ENCODE results near the gene CSNK1A1L.

The CSNK1A1L gene

DNA sequence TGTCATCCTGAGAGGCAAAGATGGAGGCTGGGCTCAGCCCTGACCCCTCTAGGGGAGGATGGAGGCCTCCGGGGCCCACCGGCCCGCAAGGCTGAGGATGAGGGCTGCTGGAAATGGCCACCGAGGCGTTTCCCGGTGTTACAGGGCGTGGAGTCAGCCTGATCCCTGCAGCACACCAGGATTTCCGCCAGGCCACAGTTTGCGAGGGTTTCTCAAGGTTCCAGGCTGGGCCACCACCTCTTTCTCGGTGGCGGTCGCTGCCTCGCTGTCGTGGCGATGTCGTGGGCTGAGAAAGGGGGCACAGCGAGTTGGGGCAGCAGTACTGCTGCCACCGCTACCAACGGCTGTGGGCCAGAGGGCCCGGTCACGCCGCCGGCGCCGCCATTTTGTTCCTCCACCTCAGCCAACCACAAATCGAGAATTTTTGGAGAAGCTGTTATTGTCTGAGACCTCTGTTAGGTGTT lies at the start of gene CSNK1A1L:
Gene CSNK1A1L (minus strand): TSS at position 414 of the 464 bp plus-strand sequence. CDS start 408 bp downstream, at position 6.
- DNase-seq (ENCODE audit: low read depth in 2 of 3, low spot score in 1 of 3) = no peak

DNA sequence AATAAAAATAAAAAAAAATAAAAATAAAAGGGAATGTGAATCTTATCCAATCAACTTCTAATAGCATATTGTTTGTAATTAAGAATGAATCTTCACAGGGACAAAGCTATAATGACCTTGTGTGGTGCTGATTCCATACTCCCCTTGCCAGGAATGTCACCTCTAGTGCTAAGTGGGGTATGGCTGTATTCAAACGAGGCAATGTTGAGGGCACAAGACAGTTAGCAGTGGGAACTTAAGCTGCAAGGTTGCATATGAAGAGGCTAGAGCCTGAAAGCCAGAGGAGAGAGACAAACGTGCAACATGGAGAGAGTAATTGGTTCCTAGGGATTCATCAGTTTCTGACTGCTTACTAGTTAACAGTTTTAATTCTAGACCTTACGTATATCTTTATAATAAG lies 43.9 kb upstream of the CSNK1A1L start:
- DNase-seq (ENCODE audit: low read depth in 2 of 3, low spot score in 1 of 3) = no peak

DNA sequence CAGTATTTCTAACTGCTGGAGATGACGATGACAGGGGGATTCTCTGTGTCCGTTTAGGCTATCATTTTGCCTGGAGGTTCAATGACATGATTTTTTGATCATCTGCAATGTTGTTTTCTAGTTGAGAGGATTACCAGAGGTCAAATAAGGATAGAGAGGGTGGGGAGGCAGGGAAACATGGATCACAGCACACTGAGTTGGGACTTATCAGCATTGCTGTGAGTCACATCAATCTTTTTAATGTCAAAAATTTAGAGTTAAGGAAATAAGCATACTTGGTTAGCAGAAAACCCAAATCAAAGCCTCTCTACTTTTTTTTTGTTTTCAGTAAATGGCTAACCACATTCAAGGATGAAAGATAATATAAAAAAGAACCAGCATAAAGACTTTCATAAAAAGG lies 43.0 kb upstream of the CSNK1A1L start:
- DNase-seq (ENCODE audit: low read depth in 2 of 3, low spot score in 1 of 3) = no peak

DNA sequence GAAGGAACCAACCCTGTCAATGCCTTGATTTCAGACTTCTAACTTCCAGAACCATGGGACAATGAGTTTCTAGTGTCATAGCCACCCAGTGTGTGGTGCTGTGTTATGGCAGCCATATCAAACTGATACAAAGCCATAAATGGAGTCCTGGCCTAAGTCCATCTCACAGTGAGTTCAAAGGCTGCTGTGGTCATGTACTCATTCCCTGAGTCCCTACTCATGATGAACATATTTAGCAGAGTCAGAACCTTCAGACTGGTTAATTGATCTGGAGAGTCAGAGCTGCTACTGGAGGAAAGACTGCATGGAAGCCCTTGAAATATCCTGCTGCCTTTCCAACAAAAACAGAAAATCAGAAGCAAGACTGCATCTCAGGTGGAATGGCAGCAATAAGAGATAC lies 39.2 kb upstream of the CSNK1A1L start:
- no peak for DNase-seq (ENCODE audit: low read depth in 2 of 3, low spot score in 1 of 3)

DNA sequence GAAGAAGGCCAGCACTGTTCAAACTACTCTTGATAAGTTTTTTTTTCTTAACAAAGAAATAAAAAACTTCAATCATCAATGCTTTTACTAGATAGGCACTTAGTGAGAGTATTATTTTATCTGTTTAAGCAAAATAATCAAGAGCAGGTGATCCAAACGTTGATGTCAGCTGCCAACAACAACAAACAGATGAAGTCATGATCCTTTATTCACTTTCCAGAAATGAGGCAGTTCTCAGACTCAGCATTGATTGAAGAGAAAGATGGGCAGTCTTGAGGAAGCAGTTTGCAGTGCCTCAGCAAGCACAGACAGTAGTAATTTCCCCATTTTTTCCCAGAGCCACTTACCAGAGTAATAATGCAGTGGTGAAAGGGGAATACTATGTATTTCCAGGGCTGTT lies 38.4 kb upstream of the CSNK1A1L start:
- no peak for DNase-seq (ENCODE audit: low read depth in 2 of 3, low spot score in 1 of 3)

DNA sequence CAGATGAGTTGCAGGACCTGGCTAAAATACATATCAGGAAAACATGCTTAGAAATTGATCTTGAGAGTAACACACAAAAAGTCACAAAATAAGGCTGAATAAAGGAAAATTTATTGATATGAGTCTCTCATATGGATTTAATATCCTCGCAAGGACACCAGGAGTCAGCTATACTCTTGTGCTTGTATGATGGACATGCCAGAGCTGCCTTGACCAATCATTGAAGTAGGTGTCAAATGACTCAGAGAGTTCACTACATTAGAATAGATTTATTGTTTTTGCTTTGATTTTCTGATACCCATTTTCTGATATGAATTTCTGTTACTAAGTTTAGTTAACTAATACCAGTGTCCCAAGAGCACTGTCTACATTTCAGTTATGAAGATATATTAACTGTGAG lies 37.4 kb upstream of the CSNK1A1L start:
- no peak for DNase-seq (ENCODE audit: low read depth in 2 of 3, low spot score in 1 of 3)

DNA sequence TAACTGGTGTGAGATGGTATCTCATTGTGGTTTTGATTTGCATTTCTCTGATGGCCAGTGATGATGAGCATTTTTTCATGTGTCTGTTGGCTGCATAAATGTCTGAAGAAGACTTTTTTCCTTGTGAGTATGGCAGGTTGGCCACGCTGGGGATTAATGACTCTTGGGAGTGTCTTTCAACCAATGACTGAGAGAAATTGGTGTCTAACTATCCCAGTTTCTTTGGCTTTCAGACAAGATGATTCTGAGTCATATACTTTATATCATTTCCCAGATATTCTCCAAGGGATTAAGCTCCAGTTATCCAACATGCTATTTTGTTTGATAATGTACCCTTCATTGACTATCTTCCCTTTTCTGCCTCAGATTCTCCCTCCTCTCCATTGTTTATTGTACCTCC lies 35.5 kb upstream of the CSNK1A1L start:
- DNase-seq (ENCODE audit: low read depth in 2 of 3, low spot score in 1 of 3) = no peak

DNA sequence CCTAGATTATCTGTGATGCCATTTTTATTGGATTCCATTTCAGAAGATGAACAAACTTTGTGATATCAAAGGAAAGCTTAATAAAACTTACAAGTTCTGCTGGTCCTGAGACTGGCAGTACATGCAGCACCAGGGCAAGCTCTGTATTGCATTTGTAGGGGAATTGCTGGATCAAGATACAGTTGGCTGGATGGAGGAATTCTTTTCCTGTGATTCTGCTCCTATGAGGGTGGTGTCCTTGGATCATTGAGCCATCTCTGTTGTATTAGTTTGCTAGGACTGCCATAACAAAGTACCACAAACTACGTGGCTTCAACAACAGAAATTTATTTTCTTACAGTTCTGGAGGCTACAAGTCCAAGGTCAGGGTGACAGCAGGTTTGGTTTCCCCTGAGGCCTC lies 33.9 kb upstream of the CSNK1A1L start:
- no peak for DNase-seq (ENCODE audit: low read depth in 2 of 3, low spot score in 1 of 3)

DNA sequence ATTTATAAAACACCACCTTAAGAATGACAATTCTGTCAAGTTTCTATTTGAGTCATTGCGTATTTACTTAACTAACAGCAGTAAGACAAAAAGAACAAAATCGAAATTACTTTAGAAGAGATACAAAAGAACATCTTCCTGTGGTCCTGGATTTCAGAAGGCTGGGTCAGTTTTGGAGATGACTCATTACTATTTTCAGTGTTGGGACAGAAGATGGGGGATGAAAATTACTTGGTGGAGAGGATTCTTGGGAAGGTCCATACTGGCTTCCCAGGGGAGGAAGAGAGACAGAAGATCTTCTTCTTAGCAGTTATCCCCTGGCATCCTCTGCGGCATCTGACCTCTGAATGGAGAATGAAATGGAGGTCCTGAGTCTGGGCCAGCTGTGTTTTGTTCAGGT lies 33.5 kb upstream of the CSNK1A1L start:
- DNase-seq (ENCODE audit: low read depth in 2 of 3, low spot score in 1 of 3) = no peak

DNA sequence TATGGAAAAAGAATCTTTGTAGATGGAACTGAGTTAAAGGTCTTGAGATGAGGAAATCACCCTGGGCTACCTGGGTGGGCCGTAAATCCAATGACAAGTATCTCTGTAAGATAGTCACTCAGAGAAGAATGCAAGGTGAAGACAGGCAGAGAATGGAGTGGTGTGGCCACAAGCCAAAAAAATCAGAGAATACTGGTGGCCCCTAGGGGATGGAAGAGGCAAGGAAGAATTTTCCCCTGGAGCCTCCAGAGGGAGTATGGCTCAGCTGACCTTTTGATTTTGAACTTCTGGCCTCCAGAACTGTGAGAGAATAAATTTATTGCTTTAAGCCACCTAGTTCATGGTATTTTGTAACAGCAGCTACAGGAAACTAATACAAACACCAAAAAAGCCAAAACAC lies 32.7 kb upstream of the CSNK1A1L start:
- DNase-seq (ENCODE audit: low read depth in 2 of 3, low spot score in 1 of 3) = no peak

DNA sequence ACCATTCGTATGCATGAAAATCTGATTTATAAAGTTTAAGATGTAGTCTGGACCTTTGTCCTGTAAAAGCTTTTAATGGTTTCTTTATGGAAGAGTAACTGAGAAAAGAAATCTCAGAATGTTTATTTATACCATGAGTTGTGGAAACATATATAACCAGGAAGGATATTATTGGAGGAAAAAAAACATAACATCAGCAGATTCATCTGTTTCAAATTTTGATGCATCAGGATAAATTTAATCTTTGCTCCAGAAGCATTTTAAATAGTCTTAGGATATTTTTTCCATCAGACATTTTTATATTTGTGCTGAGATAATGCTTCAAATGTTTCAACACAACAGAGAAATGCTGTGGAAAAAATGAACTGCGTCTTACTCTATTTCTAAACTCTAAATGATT lies 31.2 kb upstream of the CSNK1A1L start:
- no peak for DNase-seq (ENCODE audit: low read depth in 2 of 3, low spot score in 1 of 3)

DNA sequence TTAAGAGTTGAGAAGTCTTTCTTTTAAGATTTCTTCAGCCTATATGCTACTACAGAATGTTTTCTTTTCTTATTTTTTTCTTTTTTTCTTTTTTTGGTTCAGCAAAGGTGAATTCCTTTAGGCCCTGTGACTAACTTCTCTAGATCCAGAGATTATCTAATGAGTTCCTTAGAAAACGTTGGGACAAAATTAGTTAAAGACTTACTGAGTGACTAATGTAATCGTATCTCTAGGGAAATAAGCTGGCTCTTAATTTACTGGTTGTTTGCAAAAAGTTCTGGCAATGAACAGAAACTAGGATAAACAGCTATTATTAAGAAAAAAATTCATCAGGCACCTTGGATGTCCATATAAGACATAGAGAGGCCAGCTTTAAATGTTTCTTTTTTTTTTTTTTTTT lies 30.7 kb upstream of the CSNK1A1L start:
- no peak for DNase-seq (ENCODE audit: low read depth in 2 of 3, low spot score in 1 of 3)

DNA sequence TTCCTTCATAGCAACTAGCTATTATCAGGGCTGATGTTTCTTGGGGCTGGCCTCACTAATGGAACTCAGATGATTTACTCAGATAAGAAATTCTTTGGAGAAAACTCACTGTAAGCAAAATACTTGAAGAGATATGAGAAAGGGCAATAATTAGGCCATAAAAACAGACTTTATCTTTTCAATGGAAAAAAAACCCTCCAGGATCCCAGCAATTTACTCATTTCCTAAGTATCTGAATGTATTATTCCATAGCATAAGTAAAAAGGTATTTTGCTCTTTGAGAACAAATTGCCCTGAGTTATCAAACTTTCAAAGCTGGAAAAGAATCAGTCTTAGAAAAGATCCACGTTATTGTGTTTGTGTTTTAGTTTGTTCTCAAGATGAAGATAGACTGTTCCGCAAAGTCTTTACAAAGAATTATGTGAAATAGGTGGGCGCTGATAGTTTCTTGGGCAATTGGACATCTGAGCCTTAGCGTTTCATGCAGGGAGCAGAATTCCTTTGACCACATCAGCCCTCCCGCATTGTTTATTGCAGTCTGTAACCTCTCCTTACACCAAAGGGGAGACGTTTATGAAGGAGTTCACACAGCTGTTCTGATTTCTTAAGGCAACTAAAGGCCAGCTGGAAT lies 29.1 kb upstream of the CSNK1A1L start:
- no peak for DNase-seq (ENCODE audit: low read depth in 2 of 3, low spot score in 1 of 3)

DNA sequence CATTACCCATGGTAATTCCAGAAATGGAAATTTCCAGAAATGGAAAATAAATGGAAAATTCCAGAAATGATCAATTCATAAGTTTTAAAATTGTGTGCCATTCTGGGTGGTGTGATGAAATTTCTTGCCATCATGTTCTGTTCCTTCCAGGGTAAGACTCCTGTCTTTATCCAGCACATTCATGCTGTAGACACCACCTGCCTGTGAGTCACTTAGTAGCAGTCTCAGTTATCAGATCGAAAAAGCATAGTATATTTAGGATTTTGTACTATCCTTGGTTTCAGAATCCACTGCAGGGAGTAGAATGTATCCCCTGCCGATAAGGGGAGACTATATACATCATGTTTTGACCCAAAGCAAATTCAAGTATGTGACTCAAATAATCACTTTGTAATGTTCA lies 26.7 kb upstream of the CSNK1A1L start:
- DNase-seq (ENCODE audit: low read depth in 2 of 3, low spot score in 1 of 3) = no peak

DNA sequence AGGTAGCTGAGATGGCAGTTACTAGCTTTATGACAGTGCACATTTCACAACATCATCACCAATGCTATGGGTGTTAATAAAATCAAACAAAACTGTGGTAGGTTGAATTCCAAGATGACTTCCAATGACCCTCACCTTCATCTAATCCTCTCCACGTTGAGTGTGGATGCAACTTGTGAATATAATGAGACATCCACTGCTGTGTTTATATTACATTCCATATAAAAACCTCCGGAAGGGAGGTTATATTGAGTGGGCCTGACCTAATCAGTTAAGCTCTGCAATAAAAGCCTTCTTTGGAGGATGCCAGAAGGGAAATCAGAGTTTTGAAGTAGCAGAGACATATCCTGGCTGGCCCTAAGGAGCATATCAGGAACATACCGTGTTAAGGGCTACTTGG lies 25.6 kb upstream of the CSNK1A1L start:
- DNase-seq (ENCODE audit: low read depth in 2 of 3, low spot score in 1 of 3) = no peak

DNA sequence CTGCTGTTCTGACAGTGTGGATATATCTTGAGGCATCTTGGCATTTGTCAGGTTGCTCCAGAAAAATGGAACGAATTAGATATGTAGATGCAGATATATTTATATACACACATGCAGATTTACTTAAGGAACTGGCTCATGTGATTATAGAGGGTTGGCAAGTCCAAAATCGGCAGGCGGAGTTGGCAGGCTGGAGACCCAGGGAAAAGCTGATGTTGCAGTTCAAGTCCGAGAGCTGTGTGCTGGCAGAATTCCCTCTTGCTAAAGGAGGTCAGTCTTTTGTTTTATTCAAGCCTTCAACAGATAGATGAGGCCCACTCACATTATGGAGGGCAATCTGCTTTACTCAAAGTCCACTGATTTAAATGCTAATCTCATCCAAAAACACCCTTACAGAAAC lies 24.4 kb upstream of the CSNK1A1L start:
- DNase-seq (ENCODE audit: low read depth in 2 of 3, low spot score in 1 of 3) = no peak

DNA sequence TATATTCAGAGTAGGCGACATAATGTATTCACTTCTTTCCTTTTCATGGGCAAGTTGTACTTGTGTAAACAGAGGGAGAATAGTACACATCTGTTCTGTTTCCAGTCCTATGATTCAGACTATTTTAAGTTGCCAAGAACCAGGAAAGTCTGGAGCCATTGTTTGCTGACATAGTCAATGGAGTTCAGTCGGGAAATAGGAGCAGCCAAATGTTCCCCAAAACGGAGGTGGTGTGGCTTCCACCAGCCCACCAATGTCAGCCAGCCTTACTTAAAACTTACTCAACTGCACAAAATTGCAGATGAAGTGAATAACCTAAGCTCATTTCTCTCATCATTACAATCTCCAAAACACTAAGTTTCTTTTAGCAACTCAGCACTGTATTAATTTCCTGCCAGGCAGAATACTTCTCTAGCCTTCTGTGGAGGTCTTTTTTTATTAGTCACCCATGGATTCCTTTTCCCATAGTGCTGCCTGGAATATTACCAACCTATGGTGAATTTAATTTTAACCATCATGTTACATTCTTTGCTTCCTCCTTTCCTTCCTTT lies 22.3 kb upstream of the CSNK1A1L start:
- DNase-seq (ENCODE audit: low read depth in 2 of 3, low spot score in 1 of 3) = no peak

DNA sequence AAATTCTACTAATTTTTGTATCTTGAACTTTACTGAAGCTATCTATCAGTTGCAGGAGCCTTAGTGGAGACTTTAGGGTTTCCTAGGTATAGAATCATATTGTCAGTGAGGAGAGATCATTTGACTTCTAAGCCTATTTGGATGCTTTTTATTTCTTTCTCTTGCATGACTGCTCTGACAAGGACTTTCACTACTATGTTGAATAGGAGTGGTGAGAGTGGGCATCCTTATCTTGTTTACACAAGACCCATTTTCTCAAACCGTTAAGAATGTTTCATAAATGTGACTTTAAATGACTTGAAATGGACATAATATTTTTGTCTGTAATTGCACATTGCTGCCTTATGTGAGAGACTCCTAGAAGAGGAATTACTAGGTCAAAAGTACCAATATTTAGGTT lies 17.9 kb upstream of the CSNK1A1L start:
- DNase-seq (ENCODE audit: low read depth in 2 of 3, low spot score in 1 of 3) = no peak

DNA sequence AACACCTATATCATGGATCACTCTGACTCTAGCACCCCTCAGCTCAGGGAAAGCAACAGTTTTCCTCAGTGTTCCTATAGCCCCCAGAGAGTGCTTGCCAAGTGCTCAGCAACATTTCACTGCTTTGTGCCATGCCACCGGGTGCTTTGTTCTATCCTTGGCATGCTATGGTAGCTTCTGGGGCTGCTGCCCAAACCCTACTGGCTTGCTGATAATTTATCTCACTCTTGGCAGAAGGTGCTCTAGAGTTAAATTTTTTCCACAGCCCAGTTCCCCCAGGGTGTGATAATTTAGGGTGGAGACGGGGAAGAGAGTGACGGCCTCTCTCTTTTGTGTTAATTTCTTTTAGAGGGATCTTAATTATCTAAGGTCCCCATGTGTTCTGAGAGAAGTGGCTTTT lies 12.6 kb upstream of the CSNK1A1L start:
- no peak for DNase-seq (ENCODE audit: low read depth in 2 of 3, low spot score in 1 of 3)

DNA sequence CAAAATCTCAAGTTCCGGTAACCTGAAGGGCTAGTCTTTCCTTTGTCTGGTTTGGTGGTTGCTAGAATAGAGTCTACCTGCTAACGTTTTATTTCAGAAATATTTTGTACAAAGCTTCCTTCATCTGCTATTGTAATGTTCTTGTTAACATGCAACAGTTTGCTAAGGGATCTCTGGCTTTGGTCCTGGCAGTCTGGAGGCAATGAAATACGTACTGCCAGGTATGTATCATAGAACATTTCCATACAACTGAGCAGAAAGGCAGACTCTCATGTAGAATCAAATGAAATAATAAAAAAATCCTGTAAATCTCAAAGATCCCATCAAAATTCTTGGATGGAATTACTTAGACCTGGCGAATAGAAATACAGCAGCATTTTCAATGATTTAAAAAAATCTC lies 8.8 kb upstream of the CSNK1A1L start:
- DNase-seq (ENCODE audit: low read depth in 2 of 3, low spot score in 1 of 3) = no peak

DNA sequence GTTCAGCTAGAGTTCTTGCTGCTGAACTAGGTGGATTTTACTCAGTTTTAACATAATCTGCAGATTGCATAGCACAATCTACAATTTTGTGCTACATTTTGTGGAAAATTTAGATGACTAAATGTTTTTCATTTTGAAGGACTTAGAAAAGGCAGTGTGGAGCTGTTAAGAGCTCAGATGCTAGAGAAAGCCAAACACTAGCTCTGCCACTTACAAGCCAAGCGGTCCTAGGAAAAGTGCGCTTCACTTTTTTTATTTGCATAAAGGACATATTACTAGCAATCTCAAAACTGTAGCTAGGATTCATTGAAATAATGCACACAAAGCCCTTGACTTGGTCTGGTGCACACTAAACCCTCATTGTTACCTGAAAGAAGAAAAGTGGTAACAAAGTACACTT lies 8.1 kb upstream of the CSNK1A1L start:
- no peak for DNase-seq (ENCODE audit: low read depth in 2 of 3, low spot score in 1 of 3)

DNA sequence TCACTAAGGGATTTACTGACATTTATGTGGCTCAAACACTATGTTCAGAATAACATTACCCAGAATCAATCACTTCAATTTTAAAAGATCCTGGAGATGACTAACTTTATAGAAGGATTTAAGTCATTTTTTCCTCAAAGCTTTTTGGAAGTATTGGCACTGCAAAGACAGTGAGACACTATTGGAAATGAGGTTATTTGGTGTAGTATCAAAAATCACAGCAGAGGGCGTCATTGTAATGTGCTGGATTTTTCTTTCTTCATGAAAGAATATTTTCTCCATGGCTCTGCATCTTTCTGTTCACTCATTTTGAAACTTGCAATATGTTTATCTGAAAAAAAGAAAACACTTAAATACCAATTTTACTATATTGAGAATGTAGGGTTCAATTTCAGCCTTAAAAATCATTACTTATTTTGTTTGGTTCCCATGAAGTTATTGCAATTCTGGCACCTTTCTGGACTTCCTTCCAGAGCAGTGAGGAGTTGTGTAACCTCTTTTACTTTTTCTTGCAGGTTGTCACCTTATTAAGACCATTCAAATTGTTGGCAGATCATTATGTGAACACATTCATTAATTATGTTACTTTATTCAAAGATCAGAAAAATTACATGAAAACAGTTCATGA lies 3.7 kb upstream of the CSNK1A1L start:
- peak in 1 of 3 donors; percentile 5 for DNase-seq (ENCODE audit: low read depth in 2 of 3, low spot score in 1 of 3)

DNA sequence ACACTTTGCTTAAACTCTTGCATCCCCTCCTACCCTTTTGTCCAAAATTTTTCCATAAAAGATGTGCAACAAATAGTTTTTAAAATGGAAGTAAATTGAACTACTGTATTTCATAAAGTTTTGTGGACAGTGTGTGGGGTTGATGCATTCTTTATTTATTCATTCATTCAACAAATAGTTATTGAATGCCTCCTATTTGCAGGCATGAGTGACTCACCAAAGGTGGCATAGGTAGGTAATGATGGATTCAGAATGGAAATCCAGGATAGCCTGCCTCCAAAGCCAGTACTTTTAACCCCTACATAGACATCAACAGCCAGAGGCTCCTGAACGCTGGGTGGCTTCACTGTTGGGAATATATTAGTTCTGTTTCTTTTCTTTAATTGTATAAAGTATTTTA lies 2.4 kb upstream of the CSNK1A1L start:
- no peak for DNase-seq (ENCODE audit: low read depth in 2 of 3, low spot score in 1 of 3)
